NCI-H187 (cell line): Measurements from ENCODE around the gene BTG3.

Experiments used
- DNase-seq, 2 experiments: peaks; one replicate each; lab custom pipeline; 2025; lab: John Stamatoyannopoulos, UW

BTG3 gene

DNA sequence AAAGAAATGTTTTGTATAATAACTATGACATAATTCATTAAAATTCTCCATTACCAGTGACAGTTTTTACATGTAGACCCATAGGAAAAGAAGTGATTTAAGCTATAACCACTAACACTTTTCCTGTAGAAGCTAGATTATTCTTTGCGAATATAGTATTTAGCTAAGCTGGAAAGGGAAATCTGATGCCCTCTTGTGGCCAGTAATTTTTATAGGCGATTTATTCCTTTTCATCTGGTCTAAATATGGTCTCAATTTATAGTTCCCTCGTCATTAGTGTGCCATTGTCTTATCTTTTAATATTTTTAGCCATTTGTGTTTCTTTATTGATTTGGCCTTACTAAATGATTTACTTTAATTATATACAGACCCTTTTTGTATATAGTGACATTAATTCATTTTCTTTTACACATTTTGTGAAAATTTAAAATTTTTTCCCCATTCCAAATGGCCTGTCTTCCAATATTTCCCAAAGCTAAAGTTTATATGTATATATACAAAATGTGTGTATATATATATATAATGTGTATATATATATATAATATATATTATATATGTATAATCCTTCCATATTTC is 26.7 kb downstream of the BTG3 start:
- peak; percentile 8 to 30 for DNase-seq

- DNase-seq: no peak
Observed at GRCh38 chr21:17583898-17584297, 28.8 kb downstream of the BTG3 start.

DNA sequence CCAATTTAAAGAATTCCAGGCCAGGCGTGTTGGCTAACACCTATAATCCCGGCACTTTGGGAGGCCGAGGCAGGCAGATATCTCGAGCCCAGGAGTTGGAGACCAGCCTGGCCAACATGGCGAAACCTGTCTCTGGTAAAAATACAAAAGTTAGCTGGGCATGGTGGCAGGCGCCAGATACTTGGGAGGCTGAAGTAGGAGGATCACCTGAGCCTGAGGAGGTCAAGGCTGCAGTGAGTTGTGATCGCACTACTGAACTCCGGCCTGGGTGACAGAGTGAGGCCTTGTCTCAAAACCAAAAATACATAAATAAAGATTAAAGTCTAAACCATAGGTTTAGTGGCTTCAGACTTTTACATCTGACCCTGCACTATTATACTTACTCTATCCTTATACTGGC is 32.4 kb downstream of the BTG3 start:
- no peak for DNase-seq

GRCh38 chr21:17578876-17579275 is 33.8 kb downstream of the BTG3 start:
- DNase-seq: no peak

GRCh38 chr21:17578162-17578561 is 34.5 kb downstream of the BTG3 start:
- DNase-seq: no peak

DNA sequence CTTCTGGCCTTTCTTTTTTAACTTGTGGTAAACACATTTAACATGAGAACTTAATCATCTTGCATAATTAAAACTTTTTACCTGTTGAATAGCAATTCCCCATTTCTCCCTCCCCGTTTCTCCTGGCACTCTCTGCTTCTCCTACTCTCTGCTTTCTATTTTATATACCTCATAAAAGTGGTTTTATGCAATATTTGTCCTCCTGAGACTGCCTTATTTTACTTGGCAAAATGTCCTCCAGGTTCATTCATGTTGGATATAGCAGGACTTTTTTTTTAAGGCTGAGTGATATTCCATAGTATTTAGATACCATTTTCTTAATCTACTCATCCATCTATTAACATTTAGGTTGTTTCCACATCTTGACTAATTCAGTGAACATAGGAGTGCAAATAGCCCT is 35.0 kb downstream of the BTG3 start:
- DNase-seq: no peak

- no peak for DNase-seq
Observed at GRCh38 chr21:17576080-17576835, 36.4 kb downstream of the BTG3 start.

- DNase-seq: no peak
Observed at GRCh38 chr21:17575076-17575475, 37.6 kb downstream of the BTG3 start.

DNA sequence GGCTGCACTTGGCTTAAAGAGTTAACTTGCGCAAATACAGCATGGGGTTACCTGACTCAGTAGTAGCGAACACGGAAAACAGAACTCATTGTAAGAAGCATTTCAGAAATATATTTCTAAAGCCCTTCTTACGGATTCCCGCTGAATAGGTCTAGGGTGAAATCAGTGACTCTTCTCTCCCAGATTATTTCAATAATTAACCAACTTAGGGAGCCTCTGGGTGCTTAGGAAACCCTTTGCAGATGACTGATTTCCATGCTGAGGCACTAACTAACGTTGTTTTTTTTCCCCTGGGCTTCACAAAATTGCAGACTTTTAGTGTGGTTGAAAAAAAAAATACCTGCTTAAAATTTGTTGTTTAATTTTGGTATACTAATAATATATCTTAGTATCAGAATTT is 40.3 kb downstream of the BTG3 start:
- no peak for DNase-seq

DNA sequence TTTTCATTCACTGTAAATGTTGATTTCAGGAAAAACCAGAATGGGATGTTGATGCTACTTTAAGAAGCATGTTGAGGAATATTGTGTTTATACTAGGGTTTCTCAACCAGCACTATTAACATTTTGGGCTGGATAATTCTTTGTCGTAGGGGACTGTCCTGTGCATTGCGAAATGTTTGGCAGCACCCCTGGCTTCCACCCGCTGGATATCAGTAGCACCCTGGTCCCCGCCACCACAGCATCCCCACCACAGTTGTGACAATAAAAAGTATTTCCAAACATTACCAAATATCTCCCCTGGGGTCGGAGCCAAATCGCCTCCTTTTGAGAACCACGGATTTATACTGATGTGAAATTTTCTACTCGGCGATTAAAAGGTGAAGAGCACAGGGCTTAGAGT is 41.9 kb downstream of the BTG3 start:
- DNase-seq: no peak

DNA sequence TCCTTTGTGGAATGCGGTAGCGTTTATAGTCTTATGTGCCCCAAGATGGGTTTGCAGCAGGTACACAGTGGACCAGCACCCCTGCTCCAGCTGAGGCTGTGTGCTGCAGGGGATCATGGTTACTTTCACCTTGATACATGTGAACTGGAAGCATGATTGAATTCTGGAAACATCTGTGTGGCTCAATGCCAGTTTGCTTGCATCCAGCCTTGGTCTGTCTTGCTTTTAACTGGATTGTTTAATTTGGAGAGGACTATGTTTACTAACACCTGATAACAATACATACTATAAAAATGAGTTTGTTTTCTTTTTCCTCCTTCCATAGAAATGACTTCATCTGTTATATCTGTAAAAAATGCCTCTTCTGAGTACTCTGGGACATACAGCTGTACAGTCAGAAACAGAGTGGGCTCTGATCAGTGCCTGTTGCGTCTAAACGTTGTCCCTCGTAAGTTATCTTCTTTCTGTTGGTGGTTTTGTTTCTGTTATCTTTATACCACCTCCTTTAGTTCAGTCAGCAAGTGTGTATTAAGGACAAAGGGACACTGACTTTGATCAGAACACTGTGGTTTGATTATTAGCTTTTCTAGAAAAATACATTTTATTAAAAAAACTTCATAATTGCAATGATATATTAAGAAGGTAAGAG is 52.2 kb downstream of the BTG3 start:
- no peak for DNase-seq

DNA sequence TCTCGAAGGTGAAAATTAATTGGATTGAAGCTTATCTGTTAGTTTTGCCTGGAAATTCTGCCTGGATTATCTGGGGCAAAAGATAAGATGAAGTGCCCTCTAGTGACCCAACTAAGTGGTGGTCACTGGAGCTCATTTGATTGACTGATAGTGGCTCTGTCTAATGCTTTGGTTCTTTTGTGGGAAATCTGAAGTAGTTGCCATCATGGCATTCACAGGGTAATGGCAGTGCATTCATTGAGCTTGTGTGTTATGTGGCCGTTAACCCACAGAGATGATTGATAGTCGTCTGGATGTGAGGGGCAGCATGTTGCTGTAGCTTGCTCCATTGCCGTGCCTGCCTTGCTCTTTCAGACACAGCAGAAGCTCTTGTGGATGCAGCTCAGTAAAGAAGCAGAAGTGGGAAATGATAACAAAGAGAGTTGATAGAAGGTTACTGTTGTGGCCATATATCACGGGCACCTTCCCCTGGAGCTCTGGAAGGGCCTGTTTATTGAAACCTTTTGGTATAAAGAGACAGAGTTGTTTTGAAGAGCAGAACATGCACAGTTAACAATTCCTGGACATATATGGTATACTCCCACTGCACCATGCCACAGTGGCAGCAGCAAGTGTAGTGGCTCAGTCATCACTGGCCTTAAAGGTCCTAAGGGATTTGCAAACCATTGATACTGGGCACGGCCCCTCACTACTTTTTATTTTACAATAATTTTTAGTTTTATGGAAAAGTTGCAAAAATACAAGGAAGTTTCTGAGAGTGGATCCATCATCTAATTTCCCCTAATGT is 57.8 kb downstream of the BTG3 start:
- peak; percentile 65 to 68 for DNase-seq

DNA sequence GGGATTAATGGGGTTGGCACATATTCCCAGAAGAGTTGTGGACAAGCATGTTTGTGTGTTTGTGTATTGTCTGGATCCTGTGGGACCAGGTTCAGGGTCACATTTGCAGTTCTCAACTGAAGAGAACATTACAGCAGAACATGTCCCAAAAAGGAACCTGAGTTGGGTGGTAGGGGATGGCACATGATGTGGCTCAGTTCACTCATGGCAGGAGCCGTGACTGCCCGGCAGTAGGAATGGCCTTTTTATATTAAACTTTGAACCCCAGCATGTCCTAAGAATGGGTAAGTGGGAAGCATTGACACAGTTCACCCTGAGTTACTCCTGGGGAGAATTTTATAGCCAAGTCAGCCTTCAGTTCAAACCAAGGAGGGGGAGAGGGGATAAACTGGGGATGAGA is 58.6 kb downstream of the BTG3 start:
- DNase-seq: no peak

DNA sequence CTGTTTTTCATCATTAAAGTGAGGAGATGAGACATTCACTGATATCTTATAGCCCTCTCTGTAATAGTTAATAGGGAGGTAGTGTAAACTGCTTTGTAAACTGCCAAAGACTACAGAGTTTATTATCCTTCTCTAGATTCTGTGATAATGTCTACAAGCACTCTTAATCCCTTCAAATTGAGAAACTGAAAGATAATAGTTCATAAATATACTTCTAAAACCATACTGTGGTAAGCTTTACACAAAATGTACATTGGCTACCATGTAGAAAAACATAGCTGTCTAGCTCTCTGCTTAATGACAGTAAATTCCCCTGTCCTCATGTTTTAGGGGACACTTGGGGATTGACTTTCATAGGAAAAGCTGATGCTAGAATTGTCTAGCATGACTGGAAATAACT is 60.3 kb downstream of the BTG3 start:
- DNase-seq: no peak

- no peak for DNase-seq
Observed at GRCh38 chr21:17550671-17551308, 61.9 kb downstream of the BTG3 start.

DNA sequence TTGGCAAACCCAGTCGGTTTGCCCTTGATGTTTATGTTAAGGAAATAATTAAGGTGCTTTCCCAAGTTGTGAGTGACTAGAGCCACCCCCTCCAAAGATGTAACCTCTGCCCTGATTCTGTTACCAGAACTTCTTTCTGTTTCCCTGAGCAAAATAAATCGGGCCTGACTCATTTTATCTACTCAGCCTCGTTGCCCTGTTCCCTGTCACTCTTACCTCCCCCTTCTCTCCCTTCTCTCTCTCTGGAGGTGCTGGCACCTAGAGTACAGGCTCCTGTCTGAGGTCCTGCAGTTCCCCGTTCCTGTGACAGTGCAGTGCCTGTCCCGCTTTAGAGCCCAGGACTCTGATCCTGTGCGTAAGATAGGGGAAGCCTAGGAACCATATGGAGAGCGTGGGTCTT is 64.4 kb downstream of the BTG3 start:
- DNase-seq: no peak

DNA sequence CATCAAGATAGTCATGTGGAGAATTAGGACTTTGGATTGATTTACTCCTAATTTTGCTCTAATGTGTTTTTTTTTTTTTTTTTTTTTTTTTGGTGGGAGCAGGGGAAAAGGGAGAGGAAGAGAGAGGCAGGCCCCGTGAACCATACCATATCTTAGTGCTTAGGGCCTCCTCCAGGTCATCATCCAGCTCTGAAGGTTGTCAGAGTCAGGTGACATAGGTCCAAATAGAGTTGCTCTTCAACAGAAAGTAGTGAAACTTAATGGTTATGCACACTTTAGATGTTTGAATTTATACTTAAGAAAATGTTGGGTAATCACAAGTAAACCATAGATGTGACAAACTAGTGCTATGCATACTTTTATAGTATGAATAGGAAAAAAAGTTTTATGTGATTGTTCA is 67.7 kb downstream of the BTG3 start:
- DNase-seq: no peak
